Stimulated activated CD4-positive, alpha-beta T cell treated with anti-CD3 and anti-CD28 coated beads, Interleukin-4, amount 100 ng/mL, for 24 hours (primary cell): Measurements from ENCODE around the gene EXOC3L2.
"Not testable (repeated sequence)": the region's sequence is repeated elsewhere in the genome, so short reads cannot be mapped to it uniquely, and the experiment has no call there.

Experiments
- DNase-seq: peaks from one replicate; pipeline ENCODE4 v3.0.0-alpha.2; 2020

Gene EXOC3L2

GRCh38 chr19:45245334-45245787 lies at the start of gene EXOC3L2:
Gene EXOC3L2, minus strand, starts transcription at chr19:45245407. Its CDS starts 6,362 bp downstream, at chr19:45239045.
- DNase-seq, result no peak

GRCh38 chr19:45294291-45295029 lies 49.3 kb upstream of the EXOC3L2 start:
- DNase-seq, result no peak

DNA sequence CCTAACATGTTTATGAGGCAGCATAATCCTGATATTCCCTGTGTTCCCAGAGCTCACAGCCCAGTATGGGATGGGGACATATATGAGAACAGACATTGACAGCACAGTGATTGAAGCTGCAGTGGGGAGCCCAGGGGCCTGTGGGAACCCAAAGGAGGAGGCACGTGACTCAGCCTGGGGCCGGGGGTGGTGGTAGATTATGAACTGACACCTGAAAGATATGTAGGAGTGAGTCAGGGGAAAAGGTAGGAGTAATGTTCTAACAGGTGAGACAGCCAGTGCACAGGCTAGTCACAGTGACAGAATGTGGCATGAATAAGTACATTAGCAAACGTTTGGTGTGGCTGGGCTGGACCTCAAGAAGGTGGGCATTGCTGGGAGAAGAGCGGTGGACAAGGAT lies 48.5 kb upstream of the EXOC3L2 start:
- peak; percentile 22 for DNase-seq

GRCh38 chr19:45291834-45292233 lies 46.6 kb upstream of the EXOC3L2 start:
- no peak for DNase-seq

DNA sequence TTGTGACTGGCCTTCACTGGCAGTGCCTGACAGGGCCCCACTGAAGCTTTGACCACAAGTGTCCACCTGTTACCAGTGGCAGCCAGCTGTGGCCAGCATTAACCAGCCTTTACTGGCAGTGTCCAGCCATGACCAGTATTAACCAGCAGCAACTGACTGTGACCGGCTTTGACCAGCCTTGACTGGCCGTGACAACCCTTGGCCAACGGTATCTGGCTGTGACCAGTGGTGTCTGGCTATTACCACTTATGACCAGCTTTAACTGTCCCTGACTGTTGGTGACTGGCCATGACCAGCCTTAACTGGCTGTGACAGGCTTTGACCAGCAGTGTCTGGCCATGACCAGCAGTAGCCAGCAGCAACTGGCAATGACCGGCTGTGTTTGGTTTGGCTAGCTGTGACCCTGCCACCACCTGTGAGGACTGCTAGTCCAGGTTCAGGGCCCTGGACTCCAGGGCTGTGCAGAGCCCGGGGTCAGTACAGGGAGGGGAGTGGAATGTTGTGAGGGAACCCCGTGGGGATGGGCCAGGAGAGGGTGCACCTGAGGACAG lies 45.2 kb upstream of the EXOC3L2 start:
- no peak for DNase-seq

GRCh38 chr19:45283443-45284033 lies 38.3 kb upstream of the EXOC3L2 start:
- no peak for DNase-seq

DNA sequence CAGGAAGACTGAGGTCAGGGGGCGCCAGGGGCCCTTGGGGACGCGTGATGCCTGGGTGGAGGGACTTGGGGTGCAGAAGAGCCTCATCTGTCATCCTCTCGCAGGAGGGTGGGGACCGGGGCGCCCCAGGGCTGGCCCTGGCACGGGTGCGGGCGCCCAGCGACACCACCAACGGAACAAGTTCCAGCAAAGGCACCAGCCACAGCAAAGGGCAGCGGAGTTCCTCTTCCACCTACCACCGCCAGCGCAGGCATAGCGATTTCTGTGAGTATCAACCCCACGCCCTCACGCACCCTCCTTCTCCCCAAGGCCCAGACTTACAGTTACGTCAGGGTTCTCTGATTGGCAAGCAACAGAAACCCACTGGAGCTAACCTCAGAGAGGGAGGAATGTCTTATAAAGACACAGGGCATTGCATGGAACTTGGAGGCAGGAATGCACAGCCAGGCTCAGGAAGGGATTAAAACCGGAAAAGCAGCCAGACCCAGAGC lies 35.3 kb upstream of the EXOC3L2 start:
- no peak for DNase-seq

DNA sequence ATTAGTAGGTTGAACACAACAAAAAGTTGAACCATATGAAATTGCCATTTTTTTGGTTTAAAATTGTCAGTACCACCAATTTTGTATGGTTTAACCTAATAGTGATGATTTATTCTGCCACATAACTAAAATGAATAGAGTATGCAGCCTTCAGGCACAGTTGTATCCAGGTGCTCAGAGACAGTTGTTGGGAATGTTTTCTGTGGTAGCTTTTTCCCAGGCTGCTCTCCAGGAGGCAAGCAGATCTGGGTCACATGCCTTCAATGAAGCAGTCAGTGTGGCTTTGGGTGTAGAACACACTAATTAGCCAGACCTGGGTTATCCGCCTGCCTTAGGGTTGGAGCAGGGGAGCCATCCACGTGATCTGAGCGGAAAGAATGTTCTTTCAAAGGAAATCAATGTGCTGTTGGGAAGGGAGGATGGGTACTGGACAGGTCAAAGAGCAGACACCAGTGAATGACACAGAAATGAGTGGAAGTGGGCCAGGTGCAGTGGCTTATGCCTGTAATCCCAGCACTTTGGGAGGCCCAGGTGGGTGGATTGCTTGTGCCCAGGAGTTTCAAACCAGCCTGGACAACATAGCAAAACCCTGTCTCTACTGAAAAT lies 34.5 kb upstream of the EXOC3L2 start:
- DNase-seq, result no peak

GRCh38 chr19:45278087-45278486 lies 32.9 kb upstream of the EXOC3L2 start:
- DNase-seq, result no peak

DNA sequence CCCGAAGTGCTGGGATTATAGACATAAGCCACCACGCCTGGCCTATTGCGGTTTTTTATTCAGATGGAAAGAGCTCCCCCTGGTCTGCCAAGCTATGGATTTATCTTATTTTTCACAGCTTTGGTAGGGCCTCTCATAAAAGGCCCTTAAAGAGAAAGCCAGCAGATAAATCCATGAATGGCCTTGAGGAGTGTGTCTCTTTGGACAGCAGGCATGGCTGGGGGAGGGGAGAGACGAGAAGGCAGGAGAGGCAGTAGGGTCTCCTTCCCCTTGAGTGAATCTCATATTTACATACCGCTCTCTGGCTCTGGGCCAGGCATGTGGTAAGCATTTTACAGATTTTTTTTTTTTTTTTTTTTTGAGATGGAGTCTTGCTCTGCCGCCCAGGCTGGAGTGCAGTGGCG lies 31.1 kb upstream of the EXOC3L2 start:
- DNase-seq, result no peak

DNA sequence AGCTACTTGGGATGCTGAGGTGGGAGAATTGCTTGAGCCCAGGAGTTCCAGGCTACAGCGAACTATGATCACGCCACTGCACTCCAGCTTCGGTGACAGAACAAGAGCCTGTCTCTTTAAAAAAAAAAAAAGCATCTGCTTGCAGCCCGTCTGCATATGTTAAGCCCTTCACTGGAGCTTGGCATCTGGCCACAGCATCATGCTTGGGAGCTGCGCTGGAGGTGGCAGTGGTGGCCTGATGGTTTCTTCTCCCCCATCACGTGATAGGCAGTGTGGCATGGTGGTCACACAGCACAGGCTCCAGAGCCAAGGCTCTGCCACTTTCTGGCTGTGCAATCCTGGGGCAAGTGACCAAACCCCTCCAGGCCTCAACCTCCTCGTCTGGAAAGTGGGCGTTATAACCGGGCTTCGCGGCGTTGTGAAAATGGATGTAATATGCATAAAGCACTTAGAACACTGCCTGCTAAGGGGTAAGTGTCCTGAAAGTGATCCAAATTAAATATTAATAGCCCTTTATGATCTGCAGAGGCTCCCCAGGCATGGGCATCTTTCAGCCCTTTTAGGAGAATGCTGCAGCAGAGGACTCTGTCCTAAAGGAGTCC lies 30.3 kb upstream of the EXOC3L2 start:
- no peak for DNase-seq

GRCh38 chr19:45273521-45273855 lies 28.3 kb upstream of the EXOC3L2 start:
- no peak for DNase-seq

GRCh38 chr19:45271735-45272108 lies 26.5 kb upstream of the EXOC3L2 start:
- DNase-seq, result no peak

GRCh38 chr19:45271098-45271734 lies 26.0 kb upstream of the EXOC3L2 start:
- no peak for DNase-seq

- DNase-seq, result not testable (repeated sequence)
Observed at GRCh38 chr19:45269939-45270338, 24.7 kb upstream of the EXOC3L2 start.

GRCh38 chr19:45267296-45267695 lies 22.1 kb upstream of the EXOC3L2 start:
- DNase-seq, result no peak

DNA sequence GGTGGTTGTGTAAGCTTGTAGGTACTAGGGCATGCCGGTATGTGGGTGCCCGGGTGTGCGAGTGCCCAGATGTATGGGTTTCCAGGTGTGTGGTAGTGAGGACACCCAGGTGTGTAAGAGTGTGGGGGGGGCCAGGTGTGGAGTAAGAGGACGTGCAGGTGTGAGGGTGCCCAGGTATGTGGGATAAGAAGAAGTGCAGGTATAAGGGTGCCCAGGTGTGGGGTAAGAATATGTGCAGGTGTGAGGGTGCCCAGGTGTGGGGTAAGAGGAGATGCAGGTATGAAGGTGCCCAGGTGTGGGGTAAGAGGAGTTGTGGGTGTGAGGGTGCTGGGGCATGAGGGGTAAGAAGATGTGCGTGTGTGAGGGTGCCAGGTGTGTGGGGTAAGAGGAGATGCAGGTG lies 20.2 kb upstream of the EXOC3L2 start:
- no peak for DNase-seq

- DNase-seq, result no peak
Observed at GRCh38 chr19:45264781-45265317, 19.6 kb upstream of the EXOC3L2 start.

DNA sequence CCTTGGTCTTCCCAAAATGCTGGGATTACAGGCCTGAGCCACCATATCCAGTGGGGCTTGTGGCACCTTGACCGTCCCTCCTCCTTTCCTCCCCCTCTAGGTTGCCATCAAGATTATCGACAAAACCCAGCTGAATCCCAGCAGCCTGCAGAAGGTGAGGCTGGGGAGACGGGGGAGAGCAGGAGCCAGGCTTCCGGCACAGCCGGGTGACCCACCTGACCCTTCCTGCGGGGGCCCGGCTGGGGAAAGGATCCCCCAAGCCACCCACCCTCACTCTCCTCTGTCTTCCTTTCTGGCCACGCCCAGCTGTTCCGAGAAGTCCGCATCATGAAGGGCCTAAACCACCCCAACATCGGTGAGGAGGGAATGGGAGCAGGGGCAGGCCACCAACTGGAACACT lies 17.8 kb upstream of the EXOC3L2 start:
- DNase-seq, result no peak

- no peak for DNase-seq
Observed at GRCh38 chr19:45262570-45262969, 17.4 kb upstream of the EXOC3L2 start.

GRCh38 chr19:45258862-45259261 lies 13.7 kb upstream of the EXOC3L2 start:
- no peak for DNase-seq

DNA sequence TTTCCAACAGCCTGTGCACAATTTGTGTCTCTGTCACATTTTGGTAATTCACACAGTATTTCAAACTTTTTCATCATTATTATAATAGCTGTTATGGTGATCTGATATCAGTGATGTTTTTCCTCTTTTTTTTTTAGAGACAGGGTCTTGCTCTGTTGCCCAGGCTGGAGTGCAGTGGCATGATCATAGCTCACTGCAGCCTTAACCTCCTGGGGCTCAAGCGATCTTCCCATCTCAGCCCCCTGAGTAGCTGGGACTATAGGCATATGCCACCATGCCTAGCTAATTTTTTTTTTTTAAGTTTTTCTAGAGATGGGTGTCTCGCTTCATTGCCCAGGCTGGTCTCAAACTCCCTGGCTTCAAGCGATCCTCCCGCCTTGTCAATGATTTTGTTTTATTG lies 11.6 kb upstream of the EXOC3L2 start:
- no peak for DNase-seq
